IPS DF 4.7 (cell line): Measurements from ENCODE around the gene CBR4.
"Not testable (repeated sequence)": the region's sequence is repeated elsewhere in the genome, so short reads cannot be mapped to it uniquely, and the experiment has no call there.

Source experiments
- DNase-seq: peaks from one replicate; pipeline ENCODE4 v3.0.0-alpha.2; 2013; ENCODE audit warnings: low spot score; ENCODE audit errors: extremely low read depth

The CBR4 gene

DNA sequence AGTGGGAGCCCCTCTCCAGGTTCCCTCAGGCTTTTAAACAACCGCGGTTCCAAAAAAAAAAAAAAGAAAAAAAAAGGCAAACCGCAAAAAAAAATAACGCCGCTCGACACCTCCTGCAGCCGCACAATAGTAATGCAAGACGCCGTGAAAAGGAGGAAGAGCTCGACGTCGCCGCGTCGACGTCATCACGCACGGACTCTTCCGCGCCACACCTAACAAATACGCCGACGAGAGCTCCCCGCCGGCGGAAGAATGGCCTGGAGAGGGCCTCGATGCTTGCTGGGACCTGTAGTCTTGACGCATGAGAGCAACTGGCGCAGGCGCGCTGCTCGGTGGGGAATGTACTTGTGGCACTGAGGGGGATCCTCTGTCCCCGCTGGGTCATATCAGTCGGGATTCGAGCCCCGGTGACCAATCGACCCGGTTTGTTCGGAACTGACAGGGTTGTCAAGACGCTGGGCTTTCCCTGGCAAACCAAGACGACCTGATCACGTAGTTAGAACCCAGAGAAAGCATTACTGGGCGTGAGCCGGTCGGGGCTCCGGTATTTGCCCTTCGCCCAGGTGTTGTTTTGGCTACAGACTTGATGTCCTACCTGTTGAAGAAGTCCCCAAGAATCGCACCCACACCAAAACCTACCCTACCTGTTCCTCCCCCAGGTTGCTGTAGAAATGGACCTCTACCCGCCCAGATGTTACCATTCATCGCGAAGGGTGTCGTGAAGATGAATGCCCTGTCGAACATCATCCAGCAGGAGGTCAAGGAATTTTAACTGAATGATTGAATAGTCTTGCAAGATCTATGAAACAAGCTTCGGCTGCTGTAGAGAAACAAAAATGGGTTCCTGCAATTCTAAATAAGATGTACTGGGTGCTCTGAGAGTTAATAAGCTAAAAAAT lies at the start of gene CBR4:
Gene CBR4, minus strand, starts transcription at position 131 of the 899 bp plus-strand sequence. CDS start 166 bp downstream, outside the sequence.
- peak; percentile 94 for DNase-seq

GRCh38 chr4:169059306-169060211 lies 49.5 kb upstream of the CBR4 start:
- DNase-seq = no peak

- DNase-seq = no peak
Measured at GRCh38 chr4:169058312-169058711, 48.3 kb upstream of the CBR4 start.

GRCh38 chr4:169054879-169055278 lies 44.8 kb upstream of the CBR4 start:
- DNase-seq = no peak

DNA sequence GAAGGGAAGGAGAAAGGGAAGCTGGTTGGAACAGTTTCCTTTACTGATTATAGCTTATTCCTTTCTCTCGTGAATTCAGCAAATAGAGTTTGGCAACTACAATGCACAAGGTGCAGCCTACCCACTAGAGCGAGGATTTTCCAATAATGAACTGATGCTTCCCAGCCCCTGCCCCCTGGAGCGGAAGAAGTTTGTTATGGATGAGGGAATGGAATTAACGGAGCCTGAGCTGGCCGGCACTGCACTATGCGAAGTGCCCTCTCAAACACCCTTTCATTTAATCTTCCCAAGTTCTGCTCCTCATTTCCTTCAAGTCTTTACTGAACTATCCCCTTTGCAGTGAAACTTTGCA lies 42.5 kb upstream of the CBR4 start:
- no peak for DNase-seq

GRCh38 chr4:169051761-169052593 lies 41.9 kb upstream of the CBR4 start:
- DNase-seq = no peak

DNA sequence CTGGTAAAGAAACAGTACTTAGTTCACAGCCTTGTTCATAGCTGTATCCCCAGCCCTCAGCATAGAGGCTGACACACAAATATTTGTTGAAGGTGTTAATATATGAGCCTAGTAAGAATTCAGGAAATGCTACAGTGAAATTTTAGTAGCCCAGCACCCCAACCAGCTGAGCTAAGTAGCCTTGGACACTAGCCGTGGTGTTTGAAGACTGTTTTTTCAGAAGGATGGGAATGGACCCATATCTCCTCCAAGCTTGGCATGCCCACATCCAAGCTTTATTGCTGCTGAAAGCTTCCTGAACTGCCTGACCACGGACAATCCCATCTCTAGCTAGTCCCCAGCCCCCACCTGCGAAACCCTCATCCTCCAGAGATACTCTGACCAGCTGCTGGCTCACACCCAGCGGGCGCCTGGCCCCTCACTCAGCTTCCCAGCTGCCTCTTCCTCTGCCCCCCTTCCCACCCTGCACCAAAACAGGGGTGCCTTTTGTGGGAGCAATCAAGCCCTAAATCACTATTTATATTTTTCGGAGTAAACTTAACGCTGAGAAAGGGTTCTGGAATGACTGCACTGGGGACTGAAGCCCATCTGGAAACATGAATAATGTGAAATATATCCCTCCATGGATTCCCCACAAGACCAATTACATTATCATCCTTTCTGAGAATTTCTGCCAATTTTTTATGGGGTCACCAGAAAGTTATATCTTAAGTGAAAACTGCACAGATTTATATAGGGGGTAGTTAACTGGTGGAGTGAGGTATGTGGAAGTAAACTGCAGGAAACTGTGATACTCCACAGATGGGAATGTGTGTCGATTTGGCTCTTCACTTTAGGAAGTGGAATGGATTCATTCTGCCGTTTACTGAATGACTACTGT lies 41.1 kb upstream of the CBR4 start:
- no peak for DNase-seq

DNA sequence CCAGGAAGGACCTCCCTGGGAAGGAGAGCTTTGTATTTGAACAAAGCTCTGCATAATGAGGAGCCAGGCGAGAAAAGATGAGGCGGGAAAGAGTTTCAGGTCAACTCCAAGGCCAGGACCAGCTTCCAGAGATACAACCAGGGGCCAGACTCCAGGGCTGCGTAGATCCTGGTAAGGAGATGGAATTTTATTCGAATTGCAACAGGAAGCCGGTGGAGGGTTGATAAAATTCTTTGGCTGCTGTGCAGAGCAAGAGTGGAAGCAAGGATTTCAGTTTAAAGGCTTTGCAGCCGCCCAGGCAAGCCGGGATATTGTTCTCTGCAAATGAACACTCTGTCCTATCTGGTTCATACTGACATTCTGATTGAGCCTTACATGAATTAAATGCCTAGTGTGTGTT lies 40.2 kb upstream of the CBR4 start:
- DNase-seq = no peak

- no peak for DNase-seq
Measured at GRCh38 chr4:169048868-169049414, 38.9 kb upstream of the CBR4 start.

GRCh38 chr4:169047956-169048355 lies 37.9 kb upstream of the CBR4 start:
- DNase-seq = no peak

DNA sequence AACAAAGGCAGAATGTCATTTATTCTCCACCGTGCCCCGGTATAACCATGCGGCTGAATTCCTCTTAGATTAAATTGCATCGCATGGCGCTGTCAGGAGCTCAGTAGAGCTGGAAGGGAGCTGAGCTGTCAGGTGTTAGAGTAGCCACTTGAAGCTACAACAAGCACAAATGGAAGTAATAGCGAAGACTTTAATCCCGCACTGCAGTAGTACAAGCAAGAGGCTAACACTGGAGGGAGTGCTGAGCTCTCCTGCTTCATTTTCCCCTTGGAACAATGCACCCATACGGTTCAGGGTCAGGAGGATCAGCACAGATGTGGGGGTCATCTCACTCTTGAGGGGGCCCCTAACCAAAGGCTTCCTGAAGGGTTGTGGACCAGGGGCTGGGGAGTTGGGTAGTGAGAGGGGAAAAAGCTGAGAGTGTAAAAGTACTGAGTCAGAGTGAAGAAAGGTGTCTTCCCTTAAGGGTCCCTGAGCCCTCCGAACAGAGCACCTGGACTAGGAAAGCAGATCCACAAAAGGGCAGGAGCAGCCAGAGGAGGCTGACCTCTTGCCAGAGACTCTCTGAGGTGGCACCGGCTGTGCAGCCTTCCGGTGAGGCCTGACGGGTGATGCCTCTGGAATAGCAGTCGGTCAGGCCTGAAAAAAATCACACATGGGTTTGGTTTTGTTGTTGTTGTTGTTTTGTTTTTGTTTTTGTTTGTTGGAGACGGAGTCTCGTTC lies 36.0 kb upstream of the CBR4 start:
- peak; percentile 25 for DNase-seq

DNA sequence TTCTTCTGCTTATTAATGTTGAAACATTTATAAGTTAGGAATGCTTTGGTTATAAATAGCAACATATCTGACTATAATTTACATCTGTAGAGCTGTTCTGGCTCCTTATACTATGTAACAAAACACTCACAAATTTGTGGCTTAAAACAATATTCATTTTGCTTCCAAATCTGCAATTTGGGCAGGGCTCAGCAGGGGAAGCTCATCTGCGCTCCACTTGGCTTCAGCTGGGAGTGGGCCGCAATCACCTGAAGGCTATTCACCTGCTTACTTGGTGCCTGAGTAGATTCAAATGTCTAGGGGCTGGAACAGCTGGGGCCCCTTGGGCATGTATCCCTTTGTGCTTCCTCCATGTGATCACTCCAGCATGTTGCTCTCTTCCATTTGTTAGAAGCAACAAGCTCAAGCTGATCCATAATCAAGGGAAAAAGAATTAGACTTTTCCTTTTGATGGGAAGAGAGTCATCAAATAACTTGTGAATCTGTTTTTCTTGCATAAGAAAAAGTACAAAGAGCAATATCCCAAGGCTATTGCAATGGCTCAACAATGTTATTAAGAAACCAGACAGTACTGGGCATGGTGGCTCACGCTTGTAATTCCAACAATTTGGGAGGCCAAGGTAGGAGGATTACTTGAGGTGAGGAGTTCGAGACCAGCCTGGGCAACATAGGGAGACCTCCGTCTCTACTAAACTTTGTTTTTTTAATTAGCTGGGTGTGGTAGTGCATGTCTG lies 34.8 kb upstream of the CBR4 start:
- DNase-seq = no peak

GRCh38 chr4:169042608-169043007 lies 32.6 kb upstream of the CBR4 start:
- DNase-seq = no peak

DNA sequence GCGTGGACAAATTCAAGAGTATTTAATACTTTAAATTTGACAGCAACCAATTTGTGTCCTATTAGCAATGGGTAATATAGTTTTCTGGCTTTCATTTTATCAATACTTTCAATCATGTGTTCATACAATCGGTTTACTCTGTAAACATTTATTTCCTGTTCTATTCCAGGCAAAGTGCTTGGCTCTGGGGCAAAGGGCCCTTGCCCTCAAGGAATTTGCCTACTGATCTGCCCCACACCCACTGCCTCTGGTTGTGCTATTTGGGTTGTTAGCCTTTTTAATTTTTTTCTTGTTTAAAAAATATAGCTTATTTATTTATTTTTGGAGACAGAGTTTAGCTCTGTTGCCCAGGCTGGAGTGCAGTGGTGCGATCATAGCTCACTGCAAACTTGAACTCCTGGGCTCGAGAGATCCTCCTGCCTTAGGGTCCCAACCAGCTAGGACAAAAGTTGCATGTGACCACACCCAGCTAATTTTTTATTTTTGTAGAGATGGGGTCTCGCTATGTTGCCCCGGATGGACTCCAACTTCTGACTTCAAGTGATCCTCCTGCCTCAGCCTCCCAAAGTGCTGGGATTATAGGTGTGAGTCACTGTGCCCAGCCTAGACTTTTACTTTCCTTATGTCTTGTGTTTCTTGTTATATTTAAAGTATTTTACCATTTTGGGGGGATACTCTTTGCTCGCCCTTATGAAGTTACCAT lies 30.7 kb upstream of the CBR4 start:
- no peak for DNase-seq

DNA sequence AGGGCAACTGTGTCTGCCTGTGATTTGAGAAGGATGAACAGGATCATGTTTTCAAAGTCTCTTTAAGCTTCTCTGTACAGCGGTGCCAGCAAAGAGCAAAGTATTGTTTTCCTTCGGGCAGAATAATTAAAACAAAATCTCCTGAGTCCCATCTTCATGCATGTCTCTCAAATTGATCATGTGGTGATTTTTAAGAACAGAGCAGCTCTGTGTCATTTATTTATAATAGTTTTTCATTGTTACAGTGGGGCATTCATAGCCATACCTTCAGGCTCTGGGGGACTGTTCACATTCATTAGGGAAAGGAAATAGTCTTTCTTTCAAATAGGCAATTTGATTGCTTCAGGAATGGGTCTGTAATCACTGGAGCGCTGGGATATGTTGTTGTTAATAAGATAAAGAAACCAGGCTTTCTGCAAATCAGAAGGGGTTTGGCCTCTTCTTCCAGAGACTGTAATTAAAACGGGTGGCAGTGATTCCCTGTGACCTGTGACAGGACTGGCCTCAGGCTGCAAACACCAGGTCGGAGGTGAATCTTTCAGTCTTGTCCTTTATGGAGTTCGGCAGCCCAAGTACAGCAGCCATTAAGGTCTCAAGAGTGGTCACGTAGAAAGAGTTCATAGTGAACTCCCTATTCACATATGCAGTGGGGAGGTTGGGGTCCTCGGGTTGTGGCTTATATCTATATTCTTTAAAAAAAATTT lies 29.3 kb upstream of the CBR4 start:
- DNase-seq = no peak

GRCh38 chr4:169037506-169037905 lies 27.5 kb upstream of the CBR4 start:
- no peak for DNase-seq

GRCh38 chr4:169035871-169036620 lies 26.0 kb upstream of the CBR4 start:
- DNase-seq = not testable (repeated sequence)
